ENCODE measurements around the gene CNTN5.

GRCh38 chr11:99522467-99523173 is 501.9 kb downstream of the CNTN5 start:
- TF ChIP-seq CTCF (IDR thresholded peaks at IDR 0.05): no peak
- TF ChIP-seq EZH2 (IDR thresholded peaks at IDR 0.05; ENCODE audit: borderline replicate concordance, insufficient read depth, low read depth, low read length, poor library complexity, severe bottlenecking): no peak

Data from B cell (primary cell).